Measurements from ENCODE around the gene ACCS.

Gene ACCS

GRCh38 chr11:44057340-44057739, 8.7 kb upstream of the ACCS start:
- no peak for FAIRE-seq
- no peak for DNase-seq (ENCODE audit: insufficient read length, low spot score)
- TF ChIP-seq CTCF (IDR thresholded peaks at IDR 0.05; ENCODE audit: insufficient read depth, missing control alignments), result no peak

- FAIRE-seq (no peak), DNase-seq (ENCODE audit: insufficient read length, low spot score) (no peak)
- TF ChIP-seq CTCF (IDR thresholded peaks at IDR 0.05; ENCODE audit: insufficient read depth, missing control alignments), result no peak
These were observed 7.8 kb upstream of the ACCS start for GRCh38 chr11:44058275-44058674.

GRCh38 chr11:44065161-44065661, 859 bp upstream of the ACCS start:
- DNase-seq (ENCODE audit: insufficient read length, low spot score), result no peak
- no peak for FAIRE-seq
- no peak for TF ChIP-seq CTCF (IDR thresholded peaks at IDR 0.05; ENCODE audit: insufficient read depth, missing control alignments)

- DNase-seq (ENCODE audit: insufficient read length, low spot score), result no peak
- TF ChIP-seq CTCF (IDR thresholded peaks at IDR 0.05; ENCODE audit: insufficient read depth, missing control alignments), result no peak
- no peak for FAIRE-seq
These were observed 667 bp downstream of the ACCS start for GRCh38 chr11:44066732-44067141.

- FAIRE-seq, result no peak
- TF ChIP-seq CTCF (IDR thresholded peaks at IDR 0.05; ENCODE audit: insufficient read depth, missing control alignments), result no peak
- no peak for DNase-seq (ENCODE audit: insufficient read length, low spot score)
These were observed 1.2 kb downstream of the ACCS start for GRCh38 chr11:44067266-44067665.

- no peak for TF ChIP-seq CTCF (IDR thresholded peaks at IDR 0.05; ENCODE audit: insufficient read depth, missing control alignments)
- no peak for FAIRE-seq
- DNase-seq (ENCODE audit: insufficient read length, low spot score), result no peak
These were observed 2.1 kb downstream of the ACCS start for GRCh38 chr11:44068180-44068579.

- no peak for FAIRE-seq
- DNase-seq (ENCODE audit: insufficient read length, low spot score), result no peak
- TF ChIP-seq CTCF (IDR thresholded peaks at IDR 0.05; ENCODE audit: insufficient read depth, missing control alignments), result no peak
These were observed 5.1 kb downstream of the ACCS start for GRCh38 chr11:44071157-44071556.
